SU-DHL-6 (cell line): Measurements from ENCODE around the gene ZNF333.

Source experiments
- CTCF ChIP-seq: fragments of 200-600 bp; sonication (generic); IDR thresholded peaks from one replicate; pipeline ENCODE4 v1.5.1; 2017; ENCODE audit warnings: antibody characterized with exemption, mild to moderate bottlenecking, low read length, moderate library complexity; ENCODE audit not compliant: insufficient read depth, poor library complexity, severe bottlenecking
- EZH2phosphoT487 ChIP-seq: fragments of 200-600 bp; sonication (generic), shearing (Covaris generic); conservative IDR thresholded peaks from 2 replicates; pipeline ENCODE4 v1.6.1; 2018; ENCODE audit warnings: mild to moderate bottlenecking, antibody characterized with exemption, low read length, moderate library complexity, mixed read lengths

DNA sequence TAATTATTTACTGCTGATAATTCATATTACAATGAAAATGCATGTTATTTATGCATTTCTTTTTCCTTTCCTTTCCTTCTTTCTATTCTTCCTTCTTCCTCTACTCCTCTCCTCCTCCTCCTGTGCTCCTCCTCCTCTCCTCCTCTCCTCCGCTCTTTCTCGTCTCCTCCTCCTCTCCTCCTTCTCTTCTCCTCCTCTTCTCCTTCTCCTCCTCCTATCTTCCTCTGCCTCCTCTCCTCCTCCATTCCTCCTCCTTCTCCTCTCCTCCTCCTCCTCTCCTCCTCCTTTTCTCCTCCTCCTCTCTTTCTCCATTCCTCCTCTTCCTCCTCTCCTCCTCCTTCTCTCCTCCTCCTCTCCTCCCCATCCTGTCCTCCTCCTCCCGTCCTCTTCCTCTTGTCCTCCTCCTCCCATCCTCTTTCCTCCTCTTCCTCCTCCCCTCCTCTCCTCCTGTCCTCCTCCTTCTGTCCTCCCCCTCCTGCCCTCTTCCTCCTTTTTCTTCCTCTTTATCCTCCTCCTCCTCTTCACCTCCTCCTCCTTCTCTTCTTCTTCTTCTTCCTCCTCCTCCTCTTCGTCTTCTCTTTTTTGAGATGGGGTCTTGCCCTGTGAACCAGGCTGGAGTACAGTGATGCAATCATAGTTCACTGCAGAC is 73.8 kb downstream of the ZNF333 start:
- TF ChIP-seq CTCF (no peak), EZH2phosphoT487 (no peak)
